Measurements from ENCODE around the gene TNFRSF4.

DNA sequence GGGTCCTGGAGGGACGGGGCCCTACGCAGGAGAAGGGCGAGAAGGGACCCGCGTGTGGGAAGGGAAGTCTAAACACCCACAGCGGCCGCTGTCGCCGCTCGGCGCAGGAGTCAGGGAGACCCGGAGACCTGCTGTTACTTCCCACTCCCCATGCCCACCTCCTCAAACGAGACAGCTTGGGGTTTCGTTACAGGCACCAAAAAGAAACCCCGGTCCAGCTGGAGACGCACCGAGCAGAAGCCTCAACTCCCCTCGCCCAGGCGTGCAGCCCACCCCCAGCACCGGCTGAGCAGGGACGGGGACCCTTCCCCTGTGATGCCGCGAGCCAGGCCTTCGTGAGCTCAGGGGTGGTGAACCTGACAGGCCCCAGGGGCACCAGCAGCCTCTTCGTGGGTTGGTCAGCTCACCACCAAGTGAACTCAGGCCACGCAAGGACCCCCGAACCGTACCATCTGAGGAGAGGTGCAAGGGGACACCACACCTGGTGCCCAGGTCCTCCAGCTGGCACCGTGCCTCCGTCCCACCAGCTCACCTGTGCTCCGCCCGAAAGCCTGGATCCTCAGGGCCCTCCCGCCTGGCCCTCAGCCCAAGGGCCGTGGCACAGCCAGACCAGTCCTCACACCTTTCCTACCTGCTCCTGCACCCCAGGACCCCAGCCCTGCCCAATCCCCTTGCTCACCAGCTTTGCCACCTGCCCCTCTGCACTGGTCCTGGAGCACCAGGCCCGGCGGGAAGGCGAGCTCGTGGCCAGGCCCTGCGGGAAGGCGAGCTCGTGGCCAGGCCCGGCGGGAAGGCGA is 12.8 kb upstream of the TNFRSF4 start:
- TF ChIP-seq, protein P1, sequence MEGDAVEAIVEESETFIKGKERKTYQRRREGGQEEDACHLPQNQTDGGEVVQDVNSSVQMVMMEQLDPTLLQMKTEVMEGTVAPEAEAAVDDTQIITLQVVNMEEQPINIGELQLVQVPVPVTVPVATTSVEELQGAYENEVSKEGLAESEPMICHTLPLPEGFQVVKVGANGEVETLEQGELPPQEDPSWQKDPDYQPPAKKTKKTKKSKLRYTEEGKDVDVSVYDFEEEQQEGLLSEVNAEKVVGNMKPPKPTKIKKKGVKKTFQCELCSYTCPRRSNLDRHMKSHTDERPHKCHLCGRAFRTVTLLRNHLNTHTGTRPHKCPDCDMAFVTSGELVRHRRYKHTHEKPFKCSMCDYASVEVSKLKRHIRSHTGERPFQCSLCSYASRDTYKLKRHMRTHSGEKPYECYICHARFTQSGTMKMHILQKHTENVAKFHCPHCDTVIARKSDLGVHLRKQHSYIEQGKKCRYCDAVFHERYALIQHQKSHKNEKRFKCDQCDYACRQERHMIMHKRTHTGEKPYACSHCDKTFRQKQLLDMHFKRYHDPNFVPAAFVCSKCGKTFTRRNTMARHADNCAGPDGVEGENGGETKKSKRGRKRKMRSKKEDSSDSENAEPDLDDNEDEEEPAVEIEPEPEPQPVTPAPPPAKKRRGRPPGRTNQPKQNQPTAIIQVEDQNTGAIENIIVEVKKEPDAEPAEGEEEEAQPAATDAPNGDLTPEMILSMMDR (IDR thresholded peaks at IDR 0.05; ENCODE audit: low read length) = no peak
- TF ChIP-seq EZH2 (IDR thresholded peaks at IDR 0.05; ENCODE audit: borderline replicate concordance, low read length) = no peak

All from OCI-LY1 (cell line).